ENCODE data around the gene PDE6B. TPM values are rescaled to one million over a fixed set of nuclear protein-coding genes. Genes with fewer than 3 reads are reported as not detected.

PDE6B gene
- total RNA-seq, 2 experiments from 2014 or later: 10.0 to 14.6 TPM

DNA sequence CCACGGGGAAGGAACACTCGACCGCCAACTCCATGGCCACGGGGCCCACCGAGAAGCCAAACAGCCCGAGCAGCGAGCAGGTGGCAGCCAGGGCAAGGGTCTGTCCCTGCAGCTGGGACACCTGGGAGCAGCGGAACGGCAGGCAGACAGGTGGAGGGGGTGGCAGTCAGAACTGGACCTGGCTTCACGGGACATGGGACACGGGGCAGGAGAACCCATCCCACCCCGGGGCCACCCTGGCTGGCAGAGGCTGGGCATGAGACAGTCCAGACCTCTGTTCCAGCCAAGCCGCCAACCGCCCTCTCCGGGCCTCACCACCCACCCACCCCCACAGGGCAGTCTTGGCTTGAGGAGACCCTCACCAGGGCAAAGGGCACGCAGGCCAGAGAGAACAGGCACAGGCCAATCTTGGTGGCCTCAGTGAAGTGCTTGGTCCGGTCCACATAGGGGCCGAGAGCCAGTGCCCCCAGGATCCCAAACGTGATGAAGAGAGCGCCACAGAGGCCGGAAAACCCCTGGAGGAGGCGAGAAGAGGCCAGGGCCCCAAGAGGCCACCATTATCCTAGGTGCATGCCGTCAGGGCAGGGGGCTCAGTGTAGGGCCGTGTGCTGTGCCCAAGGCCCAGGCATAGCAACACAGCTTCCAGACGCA is 58.0 kb downstream of the PDE6B start:
- CTCF ChIA-PET: interaction anchor here (0.6 to 1.7 kb wide), 8 partner anchors 9 to 304 kb away, joined by 3 to 6 read pairs (median 4); partner anchors contain the start of genes ATP5ME, IDUA and MYL5
- H3K36me3 Mint-ChIP-seq: no peaks in the 10 kb centered on the region

GRCh38 chr4:683982-684622 is 58.7 kb downstream of the PDE6B start:
- Mint-ChIP-seq H3K27ac (no peak overlapping the region), H3K36me3 (no peaks in the 10 kb centered on the region), H3K4me3 (no peak overlapping the region), H3K9me3 (ENCODE audit: low read depth) (no peaks in the 10 kb centered on the region), H3K4me1 (peaks cover 9% of the 10 kb centered on the region), H3K27me3 (no peaks in the 10 kb centered on the region)
- CTCF ChIA-PET: interaction anchor here (0.6 to 1.7 kb wide), 10 partner anchors 9 to 303 kb away, joined by 3 to 6 read pairs (median 4); partner anchors contain the start of genes ATP5ME, IDUA and MYL5
- ATAC-seq: no peak
- DNase-seq: peak; percentile 62

More for the DNA sequence above, 58.0 kb downstream of the PDE6B start:
- Mint-ChIP-seq H3K9me3 (ENCODE audit: low read depth) (no peaks in the 10 kb centered on the region), H3K4me3 (no peak overlapping the region), H3K4me1 (peaks cover 9% of the 10 kb centered on the region), H3K27ac (no peak overlapping the region), H3K27me3 (no peaks in the 10 kb centered on the region)
- no peak for DNase-seq
- ATAC-seq: no peak

DNA sequence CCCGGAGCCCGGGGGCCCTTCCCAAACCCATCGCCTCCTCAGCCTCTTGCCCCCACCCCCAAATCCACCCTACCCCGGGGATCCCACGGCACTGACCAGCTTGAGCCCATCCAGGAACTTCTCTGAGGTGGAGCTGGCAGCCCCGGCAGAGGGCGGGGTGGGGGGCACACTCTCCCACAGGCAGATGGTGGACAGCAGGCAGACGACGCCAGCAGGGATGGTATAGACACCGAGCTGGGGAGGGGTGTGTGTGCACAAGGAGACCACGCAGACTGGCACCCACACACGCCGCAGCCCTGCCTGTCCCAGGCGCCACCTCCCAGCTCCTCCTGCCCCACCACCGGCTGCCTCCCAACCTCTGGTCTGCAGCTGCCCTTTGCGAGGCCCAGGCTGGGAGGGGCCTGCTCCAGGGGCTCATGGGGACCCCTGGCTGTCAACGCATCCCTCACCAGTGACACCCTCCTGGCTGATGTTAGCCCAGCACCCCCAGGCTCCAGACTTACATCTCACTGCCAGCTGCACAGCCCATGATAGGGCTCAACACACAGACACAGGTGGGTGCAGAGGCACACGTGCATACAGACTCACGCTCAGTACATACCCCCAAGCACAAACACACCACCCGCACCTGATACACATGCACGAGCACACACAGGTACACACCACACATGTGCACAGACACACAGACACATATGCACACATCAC is 59.4 kb downstream of the PDE6B start:
- no peak overlapping the region for H3K27ac Mint-ChIP-seq
- no peaks in the 10 kb centered on the region for H3K27me3 Mint-ChIP-seq
- H3K4me1 Mint-ChIP-seq: peaks cover 10% of the 10 kb centered on the region
- CTCF ChIA-PET: interaction anchor here (0.7 to 1.7 kb wide), 5 partner anchors 10 to 302 kb away, joined by 3 to 6 read pairs (median 5); partner anchors contain the start of genes ATP5ME, IDUA and MYL5
- no peaks in the 10 kb centered on the region for H3K9me3 Mint-ChIP-seq (ENCODE audit: low read depth)
- no peaks in the 10 kb centered on the region for H3K36me3 Mint-ChIP-seq
- no peak for DNase-seq
- H3K4me3 Mint-ChIP-seq: no peak overlapping the region
- no peak for ATAC-seq

DNA sequence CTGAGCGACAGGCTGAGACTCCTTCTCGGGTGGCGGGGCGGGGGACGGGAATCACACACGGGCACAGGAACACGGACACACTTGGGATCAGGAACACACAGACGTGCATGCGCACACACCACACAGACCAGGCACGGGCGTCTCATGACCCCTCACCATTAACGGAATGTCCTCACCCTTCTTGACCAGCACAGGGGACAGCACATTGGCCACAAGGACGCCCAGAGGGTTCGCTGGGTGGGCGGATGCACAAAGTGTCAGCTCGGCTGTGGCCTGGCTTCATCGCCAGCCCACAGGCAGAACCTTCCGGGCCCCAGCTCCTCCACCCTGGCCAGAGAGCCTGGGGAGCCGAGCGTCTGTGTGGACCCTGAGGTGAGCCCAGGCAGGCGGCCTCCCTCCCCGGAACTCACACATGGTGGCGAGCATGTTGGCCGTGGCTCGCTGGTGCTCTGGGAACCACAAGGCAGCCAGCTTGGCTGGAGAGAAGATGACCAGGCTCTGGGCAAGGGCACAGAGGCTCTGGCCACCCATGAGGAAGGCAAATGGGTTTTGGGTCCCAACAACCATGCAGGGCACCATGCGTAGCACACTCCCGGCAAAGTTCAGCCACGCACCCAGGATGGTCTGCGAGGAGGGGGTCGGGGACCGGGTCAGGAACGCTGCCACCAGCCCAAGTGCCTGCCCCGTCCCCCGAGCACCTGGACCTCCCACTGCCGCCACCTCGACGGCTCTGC is 60.5 kb downstream of the PDE6B start:
- no peak for DNase-seq
- Mint-ChIP-seq H3K27ac (no peak overlapping the region), H3K4me3 (no peak overlapping the region), H3K27me3 (no peaks in the 10 kb centered on the region), H3K4me1 (peaks cover 4% of the 10 kb centered on the region), H3K9me3 (ENCODE audit: low read depth) (no peaks in the 10 kb centered on the region), H3K36me3 (no peaks in the 10 kb centered on the region)
- CTCF ChIA-PET: no interaction called here
- no peak for ATAC-seq

DNA sequence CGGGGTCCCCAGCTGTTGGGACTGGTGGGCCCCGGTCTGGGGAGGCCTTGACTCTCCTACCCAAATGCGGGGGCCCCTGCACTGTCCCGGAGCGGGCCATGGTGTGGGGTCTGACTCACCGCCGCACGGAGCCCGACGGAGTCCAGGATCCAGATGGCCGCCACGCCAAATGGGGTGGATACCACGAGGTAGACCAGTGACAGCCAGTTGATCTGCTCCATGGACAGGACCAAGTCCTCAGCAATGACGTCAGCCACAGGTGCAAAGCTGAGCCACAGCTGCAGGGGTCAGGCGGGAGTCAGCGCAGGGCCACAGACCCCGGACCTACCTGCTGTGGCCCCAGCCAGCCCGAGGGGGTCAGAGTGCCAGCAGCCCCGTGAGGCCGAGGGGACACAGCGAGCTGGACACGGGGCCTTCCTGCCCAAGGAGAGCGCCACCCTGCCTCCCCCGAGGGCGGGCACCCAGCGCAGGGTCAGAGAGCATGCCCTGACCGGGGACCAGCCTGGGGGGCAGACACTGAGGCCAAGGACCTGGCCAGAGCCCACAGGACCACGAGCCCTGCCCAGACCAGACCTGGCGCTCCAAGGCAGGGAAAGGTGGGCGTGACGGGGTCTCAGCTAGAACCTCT is 61.2 kb downstream of the PDE6B start:
- H3K27me3 Mint-ChIP-seq: no peaks in the 10 kb centered on the region
- no peaks in the 10 kb centered on the region for H3K36me3 Mint-ChIP-seq
- no peak for ATAC-seq
- CTCF ChIA-PET: interaction anchor here (1.3 kb wide), 1 partner anchor 13 kb away, joined by 3 read pairs; no protein-coding TSS in a partner anchor
- no peaks in the 10 kb centered on the region for H3K9me3 Mint-ChIP-seq (ENCODE audit: low read depth)
- no peak overlapping the region for H3K4me3 Mint-ChIP-seq
- DNase-seq: no peak
- H3K27ac Mint-ChIP-seq: no peak overlapping the region
- H3K4me1 Mint-ChIP-seq: peaks cover 4% of the 10 kb centered on the region

GRCh38 chr4:687048-687970 is 61.9 kb downstream of the PDE6B start:
- peaks cover 4% of the 10 kb centered on the region for H3K4me1 Mint-ChIP-seq
- H3K27me3 Mint-ChIP-seq: peaks cover 4% of the 10 kb centered on the region
- H3K36me3 Mint-ChIP-seq: no peaks in the 10 kb centered on the region
- DNase-seq (peak; percentile 36), ATAC-seq (no peak)
- H3K27ac Mint-ChIP-seq: no peak overlapping the region
- CTCF ChIA-PET: interaction anchor here (1.3 kb wide), 1 partner anchor 12 kb away, joined by 3 read pairs; no protein-coding TSS in a partner anchor
- no peak overlapping the region for H3K4me3 Mint-ChIP-seq
- H3K9me3 Mint-ChIP-seq (ENCODE audit: low read depth): no peaks in the 10 kb centered on the region

- DNase-seq (peak; percentile 36), ATAC-seq (peak; percentile 4)
- Mint-ChIP-seq H3K4me1 (peaks cover 4% of the 10 kb centered on the region), H3K27ac (no peak overlapping the region), H3K4me3 (no peak overlapping the region), H3K9me3 (ENCODE audit: low read depth) (no peaks in the 10 kb centered on the region), H3K36me3 (no peaks in the 10 kb centered on the region), H3K27me3 (peaks cover 10% of the 10 kb centered on the region)
- CTCF ChIA-PET: interaction anchor here (1.3 kb wide), 1 partner anchor 11 kb away, joined by 3 read pairs; no protein-coding TSS in a partner anchor
Observed at GRCh38 chr4:687971-688853, 62.8 kb downstream of the PDE6B start.

DNA sequence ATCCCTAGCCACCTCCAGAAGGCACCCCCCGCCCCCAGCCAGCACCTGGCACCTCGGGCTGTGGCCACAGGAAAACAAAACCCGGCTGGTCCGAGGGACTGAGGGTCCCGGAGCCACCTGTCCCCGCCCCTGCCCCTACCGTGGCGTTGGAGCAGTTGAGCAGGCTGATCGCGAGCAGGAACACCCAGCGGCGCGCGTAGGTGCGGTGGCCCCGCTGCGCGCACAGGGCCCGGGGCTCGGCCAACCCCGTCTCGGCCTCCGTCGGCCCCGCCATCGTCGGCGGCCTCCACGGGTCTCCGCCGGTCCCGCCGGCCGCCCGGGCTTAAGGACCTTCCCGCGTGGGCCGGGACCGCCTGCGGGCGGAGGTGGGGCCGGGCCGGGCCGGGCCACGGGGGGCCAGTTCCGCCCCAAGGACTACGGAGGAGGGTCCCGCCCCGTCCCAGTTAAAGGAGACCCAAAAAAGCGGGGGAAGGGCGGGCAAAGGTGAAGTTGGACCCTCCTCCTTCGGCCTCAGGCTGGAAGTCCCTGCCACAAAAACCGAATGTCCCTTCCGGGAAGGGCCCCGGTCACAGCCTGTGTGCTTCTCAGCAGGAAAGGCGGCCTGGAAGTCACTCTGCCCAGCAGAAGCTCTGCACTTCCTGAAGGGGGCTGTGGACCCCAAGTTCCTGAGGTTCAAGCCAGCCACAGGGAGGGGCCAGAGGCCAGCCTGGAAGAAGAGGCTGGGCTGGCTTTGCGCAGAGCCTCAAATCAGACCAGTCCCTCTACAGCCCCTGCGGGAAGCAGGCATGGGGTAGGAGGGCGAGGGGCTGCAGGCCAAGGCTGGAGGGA is 63.7 kb downstream of the PDE6B start, which contains the start of gene SLC49A3:
Gene SLC49A3 (minus strand): TSS at position 298 of the 828 bp plus-strand sequence. CDS start 24 bp downstream, at position 274.
- Mint-ChIP-seq H3K4me1 (peaks cover 2% of the 10 kb centered on the region), H3K27me3 (peaks cover 13% of the 10 kb centered on the region), H3K4me3 (no peak within 1 kb of the TSS), H3K9me3 (ENCODE audit: low read depth) (no peaks in the 10 kb centered on the region), H3K27ac (no peak within 1 kb of the TSS), H3K36me3 (no peaks in the 10 kb centered on the region)
- CTCF ChIA-PET: interaction anchor here (1.3 kb wide), 1 partner anchor 14 kb away, joined by 3 read pairs; the partner anchor contains the start of gene MYL5
- DNase-seq (peak; percentile 40), ATAC-seq (peak; percentile 37)

- Mint-ChIP-seq H3K9me3 (ENCODE audit: low read depth) (no peaks in the 10 kb centered on the region), H3K27me3 (peaks cover 17% of the 10 kb centered on the region), H3K27ac (no peak overlapping the region), H3K4me1 (peaks cover 2% of the 10 kb centered on the region), H3K36me3 (no peaks in the 10 kb centered on the region), H3K4me3 (no peak overlapping the region)
- CTCF ChIA-PET: interaction anchor here (1.3 kb wide), 1 partner anchor 15 kb away, joined by 3 read pairs; the partner anchor contains the start of gene MYL5
- no peak for DNase-seq
- ATAC-seq: no peak
Observed at GRCh38 chr4:689723-690122, 64.3 kb downstream of the PDE6B start.

- no peaks in the 10 kb centered on the region for H3K36me3 Mint-ChIP-seq
- CTCF ChIA-PET: no interaction called here
- peaks cover 2% of the 10 kb centered on the region for H3K4me1 Mint-ChIP-seq
- no peak overlapping the region for H3K4me3 Mint-ChIP-seq
- H3K27ac Mint-ChIP-seq: no peak overlapping the region
- DNase-seq (no peak), ATAC-seq (no peak)
- H3K27me3 Mint-ChIP-seq: peaks cover 19% of the 10 kb centered on the region
- H3K9me3 Mint-ChIP-seq (ENCODE audit: low read depth): no peaks in the 10 kb centered on the region
Observed at GRCh38 chr4:692771-693554, 67.6 kb downstream of the PDE6B start.
